ENCODE results near the gene SPRED2. TPM values are rescaled to one million over a fixed set of nuclear protein-coding genes. Genes with fewer than 3 reads are reported as not detected.

SPRED2 gene
- polyA plus RNA-seq, 2 of the 4 experiments (the other 2 are of a cell fraction) = 20.6 to 29.3 TPM

DNA sequence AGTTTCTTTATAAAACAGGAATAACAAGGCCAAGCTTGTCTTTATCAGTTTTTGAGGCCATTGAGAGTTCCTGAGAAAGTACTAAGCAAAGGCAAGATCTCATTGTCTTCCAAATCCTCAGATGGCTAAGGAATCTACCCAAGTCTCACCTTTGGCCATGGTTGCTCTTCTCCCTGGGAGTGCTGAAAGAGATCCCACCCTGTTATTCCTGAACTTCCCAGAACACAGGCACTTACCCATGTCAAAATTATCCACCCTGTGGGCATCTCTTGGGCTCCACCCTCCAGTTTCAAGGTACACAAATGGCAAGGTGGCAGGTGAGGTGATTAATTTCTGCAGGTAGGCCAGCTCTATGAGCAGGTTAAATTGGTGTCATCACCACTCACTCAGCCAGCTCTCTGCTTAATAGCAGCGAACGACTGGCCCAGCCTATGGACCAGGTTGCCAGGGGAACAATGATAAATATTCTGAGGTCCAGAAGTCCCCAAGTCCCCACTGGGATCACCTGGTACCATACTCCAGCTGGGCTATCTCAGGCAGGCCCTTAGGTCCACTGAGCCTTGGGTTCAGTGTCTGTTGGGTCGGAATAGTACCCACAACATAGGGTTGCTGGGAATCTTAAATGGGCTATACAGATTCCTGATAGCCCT is 2.3 kb upstream of the SPRED2 start:
- DNase-seq (ENCODE audit: low read depth in 1 of 2, low spot score in 1 of 2) = no peak
- H3K4me1 ChIP-seq = peaks cover 24% of the 10 kb centered on the region
- ATAC-seq = no peak
- ChIA-PET POLR2A (interaction anchor here (2.1 kb wide), 1 partner anchor 96 kb away, joined by 8 read pairs; no protein-coding TSS in a partner anchor), CTCF (interaction anchor here (0.5 to 4.7 kb wide), 15 partner anchors 17 to 170 kb away, joined by 3 to 27 read pairs (median 4); no protein-coding TSS in a partner anchor)
- H3K27ac ChIP-seq = peak overlapping the region; percentile 97 to 98
- H3K4me3 ChIP-seq = peak overlapping the region; percentile 74; the same call in 1 of the 3 replicates
- 65% methylated on average over 3 of the region's 3 CpGs for WGBS (ENCODE audit: missing lambda C conversion rate)
- FAIRE-seq = no peak
- TF ChIP-seq REST (IDR thresholded peaks at IDR 0.05) = peak; percentile 26; the same call in 1 of the 2 replicates
- TF ChIP-seq SMC3 (IDR thresholded peaks at IDR 0.05) = no peak
- H3K9me3 ChIP-seq = no peaks in the 10 kb centered on the region
- H3K4me2 ChIP-seq = peak overlapping the region; percentile 74

DNA sequence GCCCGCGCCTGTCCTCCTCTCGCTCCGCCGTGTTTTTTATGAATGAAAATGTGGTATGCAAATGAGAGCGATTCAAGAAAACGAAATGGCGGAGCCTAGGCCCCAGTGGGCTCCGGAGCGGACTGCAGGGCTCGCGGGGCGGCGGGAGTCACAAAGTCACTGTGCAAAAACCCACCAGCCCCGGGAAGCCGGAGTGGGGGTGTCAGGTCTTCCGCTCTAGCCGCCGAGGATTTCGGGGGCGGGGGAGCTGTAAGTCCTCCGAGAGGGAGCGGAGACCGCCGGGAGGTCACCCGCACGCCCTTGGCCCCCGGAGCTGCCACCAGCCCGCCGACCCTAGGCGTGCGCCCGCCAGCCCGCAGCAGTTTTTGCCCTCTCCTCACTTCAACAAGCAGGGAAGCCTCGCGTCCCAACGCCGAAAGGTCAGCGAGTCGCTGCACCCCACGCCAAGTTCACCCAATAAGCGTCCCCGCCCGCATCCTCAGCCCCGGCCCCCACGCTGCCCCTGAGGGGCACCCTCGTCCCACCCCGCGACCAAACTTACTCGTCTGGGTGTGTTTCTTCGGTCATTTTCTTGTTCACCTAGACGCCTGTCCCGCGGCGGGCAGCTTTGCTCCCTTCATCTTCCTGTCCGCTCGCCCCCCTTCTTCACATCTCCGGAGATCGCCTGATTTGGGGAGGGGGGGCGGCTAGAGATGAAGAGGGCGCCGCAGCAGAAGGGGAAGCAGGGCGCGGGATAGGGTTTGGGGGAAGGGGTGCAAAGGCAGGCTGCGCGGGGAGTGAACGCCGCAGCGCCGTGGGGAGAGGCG is 775 bp downstream of the SPRED2 start:
- H3K4me2 ChIP-seq = peak overlapping the region; percentile 83
- ATAC-seq = peak; percentile 15 to 20; a peak in 5 of 6 replicates
- peak in 1 of 2 experiments; percentile 49 for DNase-seq (ENCODE audit: low read depth in 1 of 2, low spot score in 1 of 2)
- peak; percentile 2; the same call in 1 of the 2 replicates for TF ChIP-seq PHF8 (IDR thresholded peaks at IDR 0.05; ENCODE audit: borderline replicate concordance, low read depth)
- TF ChIP-seq FOSB (CRISPR knock-in tag; IDR thresholded peaks at IDR 0.05) = no peak
- peak overlapping the region; percentile 96 for H3K4me3 ChIP-seq
- POLR2A ChIA-PET = interaction anchor here (0.5 to 1.2 kb wide), 8 partner anchors 10 to 414 kb away, joined by 3 to 8 read pairs (median 4); no protein-coding TSS in a partner anchor
- FAIRE-seq = no peak
- peak overlapping the region; percentile 83 to 94 for H3K27ac ChIP-seq
- peaks cover 19% of the 10 kb centered on the region for H3K4me1 ChIP-seq
- CTCF ChIA-PET = interaction anchor here (0.8 to 2.9 kb wide), 5 partner anchors 10 to 89 kb away, joined by 3 to 10 read pairs (median 3); no protein-coding TSS in a partner anchor
- 2% methylated on average over 46 of the region's 71 CpGs for WGBS (ENCODE audit: missing lambda C conversion rate)
- H3K9me3 ChIP-seq = no peaks in the 10 kb centered on the region

GRCh38 chr2:65430603-65431420 is 1.6 kb downstream of the SPRED2 start:
- ChIA-PET CTCF (interaction anchor here (0.8 to 2.9 kb wide), 4 partner anchors 10 to 110 kb away, joined by 3 to 10 read pairs (median 4); no protein-coding TSS in a partner anchor), POLR2A (interaction anchor here (0.5 to 0.6 kb wide), 4 partner anchors 63 to 413 kb away, joined by 3 to 6 read pairs (median 4); no protein-coding TSS in a partner anchor)
- TF ChIP-seq, protein P1, sequence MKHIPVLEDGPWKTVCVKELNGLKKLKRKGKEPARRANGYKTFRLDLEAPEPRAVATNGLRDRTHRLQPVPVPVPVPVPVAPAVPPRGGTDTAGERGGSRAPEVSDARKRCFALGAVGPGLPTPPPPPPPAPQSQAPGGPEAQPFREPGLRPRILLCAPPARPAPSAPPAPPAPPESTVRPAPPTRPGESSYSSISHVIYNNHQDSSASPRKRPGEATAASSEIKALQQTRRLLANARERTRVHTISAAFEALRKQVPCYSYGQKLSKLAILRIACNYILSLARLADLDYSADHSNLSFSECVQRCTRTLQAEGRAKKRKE (CRISPR knock-in tag; IDR thresholded peaks at IDR 0.05; ENCODE audit: low read depth) = no peak
- TF ChIP-seq MAZ (IDR thresholded peaks at IDR 0.05; ENCODE audit: borderline replicate concordance, low read depth, low read length) (no peak), FOXS1 (CRISPR knock-in tag; IDR thresholded peaks at IDR 0.05) (no peak), ZFP36 (IDR thresholded peaks at IDR 0.05; ENCODE audit: borderline replicate concordance, partially characterized antibody) (no peak), JUNB (IDR thresholded peaks at IDR 0.05) (no peak), NFE2L2 (conservative IDR thresholded peaks at IDR 0.05; ENCODE audit: low read length) (no peak), RARB (CRISPR knock-in tag; IDR thresholded peaks at IDR 0.05) (no peak), CEBPB (IDR thresholded peaks at IDR 0.05) (no peak), SREBF2 (IDR thresholded peaks at IDR 0.05) (no peak), MYC (IDR thresholded peaks at IDR 0.05; ENCODE audit: borderline replicate concordance, low read length) (no peak), EHF (CRISPR knock-in tag; IDR thresholded peaks at IDR 0.05) (no peak), CHD4 (IDR thresholded peaks at IDR 0.05; ENCODE audit: borderline replicate concordance) (no peak), ZNF302 (CRISPR knock-in tag; IDR thresholded peaks at IDR 0.05) (no peak), USF2 (IDR thresholded peaks at IDR 0.05) (peak; percentile 31; the same call in 1 of the 2 replicates), HEYL (CRISPR knock-in tag; IDR thresholded peaks at IDR 0.05) (no peak), HOXB13 (CRISPR knock-in tag; IDR thresholded peaks at IDR 0.05; ENCODE audit: low read depth) (no peak), ESRRA (IDR thresholded peaks at IDR 0.05; ENCODE audit: borderline replicate concordance, low read length) (no peak)
- TF ChIP-seq, protein P2, sequence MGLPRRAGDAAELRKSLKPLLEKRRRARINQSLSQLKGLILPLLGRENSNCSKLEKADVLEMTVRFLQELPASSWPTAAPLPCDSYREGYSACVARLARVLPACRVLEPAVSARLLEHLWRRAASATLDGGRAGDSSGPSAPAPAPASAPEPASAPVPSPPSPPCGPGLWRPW (IDR thresholded peaks at IDR 0.05) = no peak
- TF ChIP-seq, protein P3, sequence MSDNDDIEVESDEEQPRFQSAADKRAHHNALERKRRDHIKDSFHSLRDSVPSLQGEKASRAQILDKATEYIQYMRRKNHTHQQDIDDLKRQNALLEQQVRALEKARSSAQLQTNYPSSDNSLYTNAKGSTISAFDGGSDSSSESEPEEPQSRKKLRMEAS (IDR thresholded peaks at IDR 0.05) = peak; percentile 76

More at GRCh38 chr2:65430603-65431420, 1.6 kb downstream of the SPRED2 start:
- DNase-seq (ENCODE audit: low read depth in 1 of 2, low spot score in 1 of 2) = peak; percentile 40 to 78
- ATAC-seq = peak; percentile 35 to 46
- peaks cover 19% of the 10 kb centered on the region for H3K4me1 ChIP-seq
- peak overlapping the region; percentile 83 to 94 for H3K27ac ChIP-seq
- no peaks in the 10 kb centered on the region for H3K9me3 ChIP-seq
- peak overlapping the region; percentile 83 for H3K4me2 ChIP-seq
- peak overlapping the region; percentile 96 for H3K4me3 ChIP-seq
- 1% methylated on average over 51 of the region's 95 CpGs for WGBS (ENCODE audit: missing lambda C conversion rate)
- FAIRE-seq = no peak
